ENCODE data around the gene PABPN1L.

GRCh38 chr16:88831838-88832237 is 34.6 kb downstream of the PABPN1L start:
- no peak for TF ChIP-seq POLR2AphosphoS5 (IDR thresholded peaks at IDR 0.05; ENCODE audit: low read depth, low read length)
- TF ChIP-seq TAF1 (IDR thresholded peaks at IDR 0.05; ENCODE audit: borderline replicate concordance, insufficient read depth, low read length) = no peak
- no peak for TF ChIP-seq REST (IDR thresholded peaks at IDR 0.05; ENCODE audit: insufficient read depth in 1 of 2, low read depth in 2 of 2, low read length in 2 of 2)
- TF ChIP-seq SIN3A (IDR thresholded peaks at IDR 0.05; ENCODE audit: borderline replicate concordance, insufficient read depth, low read length) = no peak
- no peak for TF ChIP-seq FOXP2 (optimal IDR thresholded peaks at IDR 0.05; ENCODE audit: borderline replicate concordance, extremely low read depth, extremely low read length, insufficient read depth)

Measured in PFSK-1 (cell line).